NCI-H2196 treated with DMSO at 0.1 percent for 48 hours (cell line): ENCODE results near the gene DNAJC11.
"Not testable (repeated sequence)": the region's sequence is repeated elsewhere in the genome, so short reads cannot be mapped to it uniquely, and the experiment has no call there.

Experiments
- DNase-seq: peaks from one replicate; lab custom pipeline; 2025; ENCODE audit not compliant: unreplicated experiment; lab: John Stamatoyannopoulos, UW

The DNAJC11 gene

DNA sequence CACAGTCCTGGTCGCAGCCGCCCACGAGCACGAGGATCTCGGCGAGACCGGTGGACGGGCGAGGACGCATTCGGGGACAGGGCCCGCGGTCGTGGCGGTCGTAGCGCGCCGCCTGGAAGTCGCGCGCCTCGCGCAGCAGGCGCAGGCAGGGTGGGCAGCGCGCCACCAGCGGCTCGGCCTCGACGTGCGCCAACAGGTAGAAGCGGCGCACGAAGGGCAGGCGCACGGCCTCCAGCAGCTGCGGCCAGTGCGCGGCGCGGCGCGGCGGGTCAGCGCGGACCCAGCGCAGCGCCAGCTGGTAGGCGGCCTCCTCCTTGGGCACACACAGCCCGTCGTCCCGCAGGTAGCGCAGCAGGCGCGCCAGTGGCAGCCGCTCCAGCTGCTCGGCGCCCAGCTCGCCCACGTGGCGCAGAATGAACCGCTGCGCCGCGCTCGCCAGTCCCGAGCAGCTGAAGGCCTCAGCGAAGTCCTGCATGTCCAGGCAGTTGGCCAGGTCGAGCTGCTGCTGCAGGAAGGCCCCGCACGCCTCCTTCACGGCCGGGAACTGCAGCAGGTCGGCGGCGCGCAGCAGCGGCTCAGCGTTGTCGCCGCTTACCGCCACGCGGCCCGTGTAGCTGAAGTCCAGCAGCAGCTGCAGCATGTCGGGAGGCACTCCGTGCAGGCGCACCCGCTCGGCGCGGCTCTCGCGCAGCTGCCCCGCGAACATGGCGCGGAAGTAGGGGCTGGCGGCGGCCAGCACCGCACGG, 99.5 kb downstream of the DNAJC11 start:
- no peak for DNase-seq

DNA sequence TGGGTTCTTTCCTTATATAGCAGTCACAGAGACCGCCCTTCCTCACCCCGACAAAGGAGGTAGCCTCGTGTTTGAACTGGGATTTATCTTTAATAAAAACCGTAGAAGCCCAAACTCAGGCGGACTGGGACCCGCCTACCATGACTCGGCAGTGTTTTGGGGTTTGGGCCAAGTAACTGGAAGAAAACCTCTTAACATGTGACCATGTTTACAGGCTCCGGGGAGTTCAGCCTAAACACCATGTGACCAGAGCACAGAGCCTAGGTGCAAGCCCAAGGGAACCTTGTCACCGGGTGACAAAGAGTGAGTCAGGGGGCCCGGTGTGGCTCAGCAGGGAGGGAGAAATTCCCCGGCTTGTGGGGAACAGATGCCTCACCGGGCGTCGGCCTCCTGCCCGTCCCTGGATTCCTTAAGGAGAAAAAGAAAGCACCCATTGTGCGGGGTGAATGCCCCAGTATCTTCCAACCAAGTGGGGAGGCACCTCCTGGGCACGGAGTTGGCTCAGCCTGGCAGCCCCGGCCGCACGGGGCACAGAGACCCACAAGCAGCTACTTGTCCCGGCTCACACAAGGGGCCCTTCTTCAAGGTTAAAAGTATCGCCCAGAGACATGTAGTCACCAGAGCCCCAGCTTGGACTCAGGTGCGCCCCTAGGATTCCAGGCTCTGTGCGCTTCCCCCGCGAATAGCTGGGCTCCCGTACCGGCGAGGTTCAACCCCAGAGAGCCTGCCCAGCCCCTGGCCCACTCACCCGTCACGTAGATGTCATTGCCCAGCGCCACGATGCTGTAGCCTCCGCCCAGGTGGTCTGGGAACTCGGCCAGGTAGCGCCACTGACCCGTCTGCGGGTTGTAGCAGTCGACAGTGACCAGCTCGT, 100.3 kb downstream of the DNAJC11 start:
- no peak for DNase-seq

GRCh38 chr1:6600410-6601048, 101.1 kb downstream of the DNAJC11 start:
- DNase-seq, result no peak

GRCh38 chr1:6599991-6600390, 101.6 kb downstream of the DNAJC11 start:
- not testable (repeated sequence) for DNase-seq

DNA sequence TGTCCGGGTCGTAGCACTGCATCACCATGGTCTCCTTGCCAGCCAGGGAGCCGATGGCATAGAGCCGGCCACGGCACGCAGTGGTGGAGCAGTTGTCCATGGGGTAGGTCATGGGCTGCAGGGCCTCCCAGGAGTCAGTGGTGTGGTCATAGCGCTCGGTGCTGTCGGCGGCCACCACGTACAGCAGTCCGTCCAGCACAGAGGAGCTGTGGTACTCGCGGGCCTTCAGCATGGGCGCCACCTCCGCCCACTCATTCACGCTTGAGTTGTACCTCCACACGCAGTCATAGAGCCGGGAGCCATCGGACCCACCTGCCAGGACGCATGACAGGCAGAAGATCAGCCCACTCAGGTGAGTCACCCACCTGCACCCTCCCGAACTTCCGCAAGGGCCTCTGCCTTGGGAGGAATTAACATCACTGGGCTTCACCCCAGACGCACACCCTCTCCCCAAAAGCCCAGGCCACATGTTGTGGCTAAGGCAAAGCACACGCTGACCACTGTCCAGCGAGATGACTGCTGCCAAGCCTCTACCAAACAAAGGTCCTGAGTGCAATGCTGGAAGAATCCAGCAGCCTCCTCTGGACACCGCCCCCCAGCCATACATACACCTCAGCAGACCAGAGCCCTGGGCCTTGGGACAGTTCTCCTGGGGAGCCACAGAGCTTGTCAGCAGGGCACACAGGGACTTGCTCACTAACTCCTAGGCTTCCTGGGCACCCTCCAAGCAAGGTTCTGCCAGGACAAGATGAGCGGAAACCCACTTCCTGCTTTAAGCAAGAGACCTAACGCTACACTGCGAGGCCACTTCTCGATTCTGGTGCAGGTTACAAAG, 102.3 kb downstream of the DNAJC11 start:
- DNase-seq, result no peak

GRCh38 chr1:6597777-6598131, 103.9 kb downstream of the DNAJC11 start:
- no peak for DNase-seq

GRCh38 chr1:6596886-6597776, 104.5 kb downstream of the DNAJC11 start:
- DNase-seq, result no peak

GRCh38 chr1:6596351-6596750, 105.3 kb downstream of the DNAJC11 start:
- no peak for DNase-seq

DNA sequence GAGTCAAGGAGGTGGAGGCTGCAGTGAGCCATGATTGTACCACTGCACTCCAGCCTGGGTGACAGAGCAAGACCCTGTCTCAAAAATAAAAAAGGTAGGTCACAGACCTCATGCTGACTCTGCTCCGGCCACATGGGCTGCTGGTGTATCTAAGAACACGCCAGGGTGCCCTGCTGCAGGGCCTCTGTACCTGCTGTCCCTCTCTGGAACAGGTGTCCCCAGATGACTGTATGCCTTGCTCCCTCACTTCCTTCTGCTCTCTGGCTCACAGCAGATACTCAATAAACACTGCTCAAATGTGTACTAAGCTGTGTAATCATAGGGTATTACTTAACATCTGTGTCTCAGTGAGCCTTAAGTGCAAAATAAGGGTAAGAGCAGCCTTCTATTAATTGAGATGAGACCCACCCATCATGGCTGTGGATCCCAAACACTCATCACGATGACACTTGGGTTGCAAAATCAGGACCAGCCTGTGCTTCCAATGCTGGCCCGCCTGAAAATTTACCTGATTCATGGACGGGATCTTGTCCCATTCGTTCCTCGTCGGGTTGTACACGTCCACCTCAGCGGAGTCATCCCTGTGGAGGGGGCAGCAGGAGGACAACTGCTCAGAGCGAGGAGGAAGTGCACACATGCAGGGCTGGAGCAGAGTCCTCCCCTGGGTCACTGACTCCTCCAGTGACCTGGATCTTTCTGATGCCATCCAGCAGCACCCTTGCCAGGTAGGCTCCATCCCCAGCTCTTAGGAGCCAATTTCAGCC, 106.5 kb downstream of the DNAJC11 start:
- DNase-seq, result no peak

DNA sequence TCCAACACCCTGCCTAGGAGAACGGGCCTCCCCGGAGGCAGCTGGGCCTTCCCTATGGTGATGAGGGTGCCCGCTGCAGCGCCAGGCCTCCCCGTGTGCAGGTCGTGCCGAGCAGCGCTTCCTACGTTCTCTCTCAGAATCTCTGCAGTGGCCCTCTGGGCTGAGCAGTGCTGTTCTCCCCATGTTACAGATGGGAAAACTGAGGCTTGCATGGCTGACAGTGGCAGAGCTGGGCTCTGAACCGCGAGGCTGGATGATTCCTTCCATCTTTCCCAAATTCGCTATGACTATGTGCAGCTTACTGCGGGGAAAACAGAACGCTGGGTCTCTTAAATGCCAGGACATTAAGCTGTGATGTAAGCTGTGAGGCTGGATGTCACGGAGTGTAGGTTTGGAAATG, 107.8 kb downstream of the DNAJC11 start:
- no peak for DNase-seq

- DNase-seq, result no peak
Measured at GRCh38 chr1:6592865-6593593, 108.6 kb downstream of the DNAJC11 start.

- DNase-seq, result no peak
Measured at GRCh38 chr1:6592441-6592840, 109.2 kb downstream of the DNAJC11 start.

- no peak for DNase-seq
Measured at GRCh38 chr1:6591644-6592043, 110.0 kb downstream of the DNAJC11 start.

- no peak for DNase-seq
Measured at GRCh38 chr1:6591222-6591621, 110.4 kb downstream of the DNAJC11 start.

- DNase-seq, result no peak
Measured at GRCh38 chr1:6590046-6590445, 111.6 kb downstream of the DNAJC11 start.

GRCh38 chr1:6588893-6589520, 112.6 kb downstream of the DNAJC11 start:
- no peak for DNase-seq

- no peak for DNase-seq
Measured at GRCh38 chr1:6588128-6588892, 113.3 kb downstream of the DNAJC11 start.
